ENCODE measurements around the gene SWI5.
A peak's percentile ranks its signal among the peaks of the same experiment; 100 is the strongest.

SWI5 gene

DNA sequence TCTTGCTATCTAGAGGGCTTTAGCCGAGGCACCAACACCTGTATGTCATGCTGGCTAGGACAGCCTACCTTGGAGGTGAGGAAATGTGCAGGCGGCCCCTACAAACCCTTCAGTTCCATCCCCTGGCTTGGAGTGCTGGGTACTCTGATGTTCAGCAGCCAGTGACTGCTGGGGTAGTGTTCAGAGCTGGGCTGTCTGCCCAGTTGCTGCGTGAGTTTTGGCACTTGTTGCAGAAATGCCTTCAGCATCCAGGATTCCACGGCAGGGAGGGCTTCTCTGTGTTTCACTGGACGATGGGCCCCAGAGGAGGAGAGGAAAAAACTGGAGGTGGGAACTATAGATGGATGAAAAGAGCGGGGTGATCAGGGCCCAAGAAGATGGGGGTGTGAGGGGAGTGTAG, 10.4 kb downstream of the SWI5 start:
- peaks cover 12 to 31% of the 10 kb centered on the region in 2 donors for H3K36me3 ChIP-seq (ENCODE audit: control insufficient read depth in 1 of 2, insufficient read depth in 2 of 2, low read length in 2 of 2)
- no peak overlapping the region for H3K4me3 ChIP-seq (ENCODE audit: low read depth in 1 of 2, low read length in 2 of 2)
- H3K4me1 ChIP-seq (ENCODE audit: control insufficient read depth in 1 of 2, insufficient read depth in 2 of 2, low read length in 2 of 2) = no peaks in the 10 kb centered on the region
- H3K27me3 ChIP-seq (ENCODE audit: low read depth, low read length) = no peaks in the 10 kb centered on the region
- no peaks in the 10 kb centered on the region for H3K9me3 ChIP-seq (ENCODE audit: control insufficient read depth in 1 of 2, low read length in 2 of 2)
- no peak overlapping the region for H3K27ac ChIP-seq (ENCODE audit: low read length)

DNA sequence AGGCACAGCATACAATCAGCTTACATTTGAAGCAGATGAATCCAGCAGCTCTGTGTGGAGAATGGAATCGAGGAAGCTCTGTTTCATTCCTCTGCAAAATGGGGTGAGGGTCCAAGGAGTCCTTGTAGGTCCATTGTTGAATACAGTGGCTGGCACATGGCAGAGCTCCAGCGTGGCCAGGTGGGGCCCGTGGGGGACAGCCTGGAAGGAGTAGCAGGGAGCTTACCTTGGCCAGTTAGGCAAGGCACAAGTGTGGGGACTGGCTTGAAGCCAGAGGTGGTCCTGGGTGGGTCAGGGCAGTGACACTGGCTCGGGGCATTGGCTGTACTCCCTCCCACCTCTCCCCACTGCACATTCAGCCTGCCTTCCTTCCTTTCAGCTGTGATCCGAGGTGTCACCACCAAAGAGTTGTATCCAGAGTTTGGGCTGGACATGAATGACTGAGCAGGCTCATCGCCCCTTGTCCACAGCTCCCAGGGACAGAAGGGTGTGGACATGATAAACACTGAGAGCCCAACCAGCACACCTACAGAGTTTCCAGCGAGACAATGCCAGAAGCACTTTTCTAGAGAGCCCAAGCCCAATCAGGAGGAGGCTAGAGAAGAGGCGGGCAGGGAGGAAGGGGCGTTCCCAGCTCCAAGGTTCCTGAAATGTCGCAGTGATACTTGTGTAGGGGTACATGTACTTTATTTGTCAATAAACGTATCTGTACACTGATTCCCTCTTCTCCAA, 12.4 kb downstream of the SWI5 start:
- no peak overlapping the region for H3K27ac ChIP-seq (ENCODE audit: low read length)
- H3K4me1 ChIP-seq (ENCODE audit: control insufficient read depth in 1 of 2, insufficient read depth in 2 of 2, low read length in 2 of 2) = no peaks in the 10 kb centered on the region
- H3K36me3 ChIP-seq (ENCODE audit: control insufficient read depth in 1 of 2, insufficient read depth in 2 of 2, low read length in 2 of 2) = peaks cover 12 to 35% of the 10 kb centered on the region in 2 donors
- no peaks in the 10 kb centered on the region for H3K27me3 ChIP-seq (ENCODE audit: low read depth, low read length)
- H3K4me3 ChIP-seq (ENCODE audit: low read depth in 1 of 2, low read length in 2 of 2) = no peak overlapping the region
- no peaks in the 10 kb centered on the region for H3K9me3 ChIP-seq (ENCODE audit: control insufficient read depth in 1 of 2, low read length in 2 of 2)

DNA sequence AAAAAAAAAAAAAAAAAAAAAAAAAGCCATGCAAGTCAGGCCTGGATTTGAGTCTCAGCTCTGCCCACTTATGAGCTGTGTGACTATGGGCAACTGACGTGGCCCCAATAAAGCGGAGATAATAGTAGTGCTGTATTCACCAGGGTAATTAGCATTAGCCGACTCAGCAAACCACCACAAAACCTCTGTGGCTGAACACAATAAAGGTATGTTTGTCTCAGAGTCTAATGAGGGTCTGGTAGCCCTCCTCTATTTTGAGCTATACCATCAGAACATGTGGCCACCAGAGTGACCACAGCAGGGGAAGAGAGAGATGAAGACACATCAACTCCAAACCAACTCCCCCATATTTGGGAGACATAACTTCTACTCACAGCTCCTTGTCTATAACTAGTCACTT, 15.9 kb downstream of the SWI5 start:
- no peaks in the 10 kb centered on the region for H3K27me3 ChIP-seq (ENCODE audit: low read depth, low read length)
- H3K4me3 ChIP-seq (ENCODE audit: low read depth in 1 of 2, low read length in 2 of 2) = no peak overlapping the region
- H3K4me1 ChIP-seq (ENCODE audit: control insufficient read depth in 1 of 2, insufficient read depth in 2 of 2, low read length in 2 of 2) = peaks cover 5 to 8% of the 10 kb centered on the region in 2 donors
- H3K27ac ChIP-seq (ENCODE audit: low read length) = no peak overlapping the region
- no peaks in the 10 kb centered on the region for H3K9me3 ChIP-seq (ENCODE audit: control insufficient read depth in 1 of 2, low read length in 2 of 2)
- H3K36me3 ChIP-seq (ENCODE audit: control insufficient read depth in 1 of 2, insufficient read depth in 2 of 2, low read length in 2 of 2) = peaks cover 3 to 18% of the 10 kb centered on the region in 2 donors

DNA sequence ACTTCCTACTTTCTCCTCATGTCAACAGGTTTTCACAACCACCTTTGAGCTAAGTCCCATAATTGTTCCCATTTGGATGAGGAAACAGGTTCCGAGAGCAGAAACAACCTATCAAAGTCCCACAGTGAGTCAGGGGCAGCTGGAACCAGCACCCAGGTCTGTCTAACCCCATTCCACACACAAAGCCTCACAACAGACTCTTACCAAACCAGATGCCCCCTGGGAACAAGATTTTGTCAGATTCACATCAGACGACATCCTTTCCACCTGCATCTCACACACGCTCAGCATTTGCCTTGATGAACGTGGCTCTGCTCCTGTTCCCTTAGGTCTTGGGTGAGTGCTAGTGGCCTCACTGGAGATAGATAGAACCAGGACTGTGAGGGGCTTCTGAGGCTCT, 17.0 kb downstream of the SWI5 start:
- H3K4me1 ChIP-seq (ENCODE audit: control insufficient read depth in 1 of 2, insufficient read depth in 2 of 2, low read length in 2 of 2) = peaks cover 5 to 8% of the 10 kb centered on the region in 2 donors
- H3K36me3 ChIP-seq (ENCODE audit: control insufficient read depth in 1 of 2, insufficient read depth in 2 of 2, low read length in 2 of 2) = peaks cover 2 to 14% of the 10 kb centered on the region in 2 donors
- H3K27ac ChIP-seq (ENCODE audit: low read length) = no peak overlapping the region
- H3K4me3 ChIP-seq (ENCODE audit: low read depth in 1 of 2, low read length in 2 of 2) = no peak overlapping the region
- no peaks in the 10 kb centered on the region for H3K27me3 ChIP-seq (ENCODE audit: low read depth, low read length)
- H3K9me3 ChIP-seq (ENCODE audit: control insufficient read depth in 1 of 2, low read length in 2 of 2) = no peaks in the 10 kb centered on the region

DNA sequence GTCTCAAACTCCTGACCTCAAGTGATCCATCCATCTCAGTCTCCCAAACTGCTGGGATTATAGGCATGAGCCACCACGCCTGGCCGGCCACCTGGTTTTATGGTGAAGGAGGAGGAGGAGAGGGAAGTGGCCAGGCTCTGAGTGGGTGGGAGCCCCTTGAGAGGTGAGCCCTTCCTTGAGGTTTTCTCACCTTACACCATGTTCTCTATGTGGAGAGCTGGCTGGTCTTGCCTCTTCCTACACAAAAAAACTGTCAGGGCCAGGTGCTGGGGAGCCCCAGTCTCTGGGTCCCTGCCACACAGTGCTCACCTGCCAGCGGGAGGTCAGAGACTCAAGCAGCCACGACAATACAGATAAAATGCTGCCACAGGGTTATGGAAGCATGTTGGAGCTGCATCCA, 18.1 kb downstream of the SWI5 start:
- no peak overlapping the region for H3K4me3 ChIP-seq (ENCODE audit: low read depth in 1 of 2, low read length in 2 of 2)
- peaks cover 5 to 8% of the 10 kb centered on the region in 2 donors for H3K4me1 ChIP-seq (ENCODE audit: control insufficient read depth in 1 of 2, insufficient read depth in 2 of 2, low read length in 2 of 2)
- H3K9me3 ChIP-seq (ENCODE audit: control insufficient read depth in 1 of 2, low read length in 2 of 2) = no peaks in the 10 kb centered on the region
- H3K36me3 ChIP-seq (ENCODE audit: control insufficient read depth in 1 of 2, insufficient read depth in 2 of 2, low read length in 2 of 2) = peaks cover 0 to 4% of the 10 kb centered on the region in 2 donors
- H3K27me3 ChIP-seq (ENCODE audit: low read depth, low read length) = no peaks in the 10 kb centered on the region
- no peak overlapping the region for H3K27ac ChIP-seq (ENCODE audit: low read length)

DNA sequence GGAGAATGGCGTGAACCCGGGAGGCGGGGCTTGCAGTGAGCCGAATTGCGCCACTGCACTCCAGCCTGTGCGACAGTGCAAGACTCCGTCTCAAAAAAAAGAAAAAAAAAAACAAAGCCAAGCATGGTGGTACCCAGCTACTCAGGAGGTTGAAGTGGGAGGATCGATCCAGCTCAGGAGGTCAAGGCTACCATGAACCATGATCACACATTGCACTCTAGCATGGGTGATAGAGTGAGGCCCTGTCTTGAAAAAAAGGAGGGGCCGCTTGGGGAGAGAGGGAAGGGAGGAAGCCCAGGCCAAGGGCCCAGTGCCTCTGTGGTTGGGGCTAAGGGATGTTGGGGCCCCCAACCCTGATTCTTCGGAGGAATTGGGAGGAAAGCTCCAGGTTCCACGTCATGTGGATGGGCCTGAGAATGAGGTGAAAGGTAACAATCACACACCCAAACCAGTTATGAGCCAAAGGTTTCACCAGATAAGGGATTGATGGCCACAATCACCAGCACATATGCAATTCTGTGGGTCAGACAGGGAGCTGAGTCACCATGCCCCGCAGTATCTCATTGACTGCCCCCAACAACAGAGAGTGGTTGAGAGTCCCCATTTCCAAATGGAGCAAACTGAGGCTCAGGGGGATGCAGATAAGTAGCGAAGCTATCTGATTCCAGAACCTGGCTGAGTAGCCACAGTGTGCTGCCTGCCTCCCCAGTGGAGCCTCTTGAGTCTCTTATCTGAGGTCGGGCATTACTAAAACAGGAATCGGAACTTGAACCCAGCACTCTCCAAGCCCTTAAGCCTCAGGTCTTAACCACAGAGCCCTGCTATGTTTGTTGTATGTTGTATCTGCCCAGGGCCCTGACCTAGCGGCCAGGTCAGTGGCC, 20.5 kb downstream of the SWI5 start:
- Histone ChIP-seq H3K4me1 (ENCODE audit: control insufficient read depth in 1 of 2, insufficient read depth in 2 of 2, low read length in 2 of 2) (peaks cover 5 to 8% of the 10 kb centered on the region in 2 donors), H3K36me3 (ENCODE audit: control insufficient read depth in 1 of 2, insufficient read depth in 2 of 2, low read length in 2 of 2) (peaks cover 0 to 4% of the 10 kb centered on the region in 2 donors), H3K4me3 (ENCODE audit: low read depth in 1 of 2, low read length in 2 of 2) (no peak overlapping the region), H3K27ac (ENCODE audit: low read length) (peak overlapping the region; percentile 2), H3K27me3 (ENCODE audit: low read depth, low read length) (no peaks in the 10 kb centered on the region), H3K9me3 (ENCODE audit: control insufficient read depth in 1 of 2, low read length in 2 of 2) (no peaks in the 10 kb centered on the region)

DNA sequence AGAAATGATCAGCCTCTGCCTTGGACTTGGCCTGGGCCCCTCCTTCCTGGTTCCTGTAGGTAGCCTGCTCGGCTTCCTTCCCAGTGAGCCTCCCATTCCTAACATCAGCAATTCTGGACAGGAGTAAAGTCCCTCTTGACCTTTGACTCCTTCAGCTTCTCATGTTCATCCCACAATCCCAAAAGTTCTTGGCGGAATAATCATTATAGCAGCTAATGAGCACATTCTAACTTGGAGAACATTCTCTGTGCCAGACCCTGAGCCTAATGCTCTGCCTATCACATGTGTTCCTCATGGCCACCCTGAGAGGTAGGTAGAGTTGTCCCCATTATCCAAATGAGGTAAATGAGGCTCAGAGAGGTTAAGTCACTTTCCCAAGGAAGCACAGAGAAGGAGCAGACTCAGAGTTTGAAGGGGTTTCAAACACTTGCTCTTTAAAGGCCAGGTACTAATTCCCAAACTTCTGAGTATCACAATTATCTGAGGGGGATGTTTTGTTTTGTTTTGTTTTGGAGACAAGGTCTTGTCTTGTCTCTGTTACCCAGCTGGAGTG, 21.2 kb downstream of the SWI5 start:
- Histone ChIP-seq H3K36me3 (ENCODE audit: control insufficient read depth in 1 of 2, insufficient read depth in 2 of 2, low read length in 2 of 2) (peaks cover 0 to 4% of the 10 kb centered on the region in 2 donors), H3K27ac (ENCODE audit: low read length) (peak overlapping the region; percentile 2), H3K27me3 (ENCODE audit: low read depth, low read length) (no peaks in the 10 kb centered on the region), H3K4me3 (ENCODE audit: low read depth in 1 of 2, low read length in 2 of 2) (no peak overlapping the region), H3K9me3 (ENCODE audit: control insufficient read depth in 1 of 2, low read length in 2 of 2) (no peaks in the 10 kb centered on the region), H3K4me1 (ENCODE audit: control insufficient read depth in 1 of 2, insufficient read depth in 2 of 2, low read length in 2 of 2) (peaks cover 5 to 8% of the 10 kb centered on the region in 2 donors)

DNA sequence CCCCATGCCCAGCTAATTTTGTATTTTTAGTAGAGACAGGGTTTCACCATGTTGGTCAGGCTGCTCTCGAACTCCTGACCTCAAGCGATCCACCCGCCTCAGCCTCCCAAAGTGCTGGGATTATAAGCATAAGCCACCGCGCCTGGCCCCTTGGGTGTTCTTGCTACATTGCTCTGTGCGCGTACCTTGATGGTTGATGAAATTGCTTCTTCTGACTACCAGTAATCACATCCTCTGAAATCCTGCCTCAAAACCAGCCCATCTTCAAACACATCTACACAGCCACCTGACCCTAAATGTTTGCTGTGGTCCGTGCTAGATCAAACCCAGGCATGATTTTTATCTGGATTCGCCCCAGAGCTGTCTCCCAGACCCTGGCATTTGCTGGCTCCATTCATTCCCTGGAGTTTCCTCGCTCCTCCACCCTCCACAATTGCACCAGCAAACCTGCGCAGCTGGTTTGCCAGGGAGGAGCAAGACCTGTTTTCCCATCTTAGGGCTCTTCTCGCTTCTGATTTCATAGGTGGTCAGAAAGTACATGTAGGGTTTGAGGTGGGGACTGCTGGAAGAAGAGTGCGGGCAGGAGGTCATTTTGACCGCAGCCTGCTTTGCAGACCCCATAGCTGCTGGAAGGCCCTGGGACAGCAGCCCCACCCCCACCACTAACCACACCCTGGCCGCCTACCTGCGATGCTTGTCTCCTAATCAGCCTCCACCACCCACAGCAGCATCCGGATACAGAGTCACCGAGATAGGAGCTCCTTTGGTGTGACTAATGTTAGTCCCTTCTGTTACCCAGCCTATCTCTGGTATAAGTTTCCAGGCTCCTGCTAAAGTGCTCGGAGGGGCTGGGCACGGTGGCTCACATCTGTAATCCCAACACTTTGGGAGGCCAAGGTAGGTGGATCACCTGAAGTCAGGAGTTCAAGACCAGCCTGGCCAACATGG, 22.7 kb downstream of the SWI5 start:
- Histone ChIP-seq H3K4me3 (ENCODE audit: low read depth in 1 of 2, low read length in 2 of 2) (no peak overlapping the region), H3K4me1 (ENCODE audit: control insufficient read depth in 1 of 2, insufficient read depth in 2 of 2, low read length in 2 of 2) (peaks cover 5 to 8% of the 10 kb centered on the region in 2 donors), H3K27me3 (ENCODE audit: low read depth, low read length) (no peaks in the 10 kb centered on the region), H3K9me3 (ENCODE audit: control insufficient read depth in 1 of 2, low read length in 2 of 2) (no peaks in the 10 kb centered on the region), H3K36me3 (ENCODE audit: control insufficient read depth in 1 of 2, insufficient read depth in 2 of 2, low read length in 2 of 2) (no peaks in the 10 kb centered on the region), H3K27ac (ENCODE audit: low read length) (no peak overlapping the region)

DNA sequence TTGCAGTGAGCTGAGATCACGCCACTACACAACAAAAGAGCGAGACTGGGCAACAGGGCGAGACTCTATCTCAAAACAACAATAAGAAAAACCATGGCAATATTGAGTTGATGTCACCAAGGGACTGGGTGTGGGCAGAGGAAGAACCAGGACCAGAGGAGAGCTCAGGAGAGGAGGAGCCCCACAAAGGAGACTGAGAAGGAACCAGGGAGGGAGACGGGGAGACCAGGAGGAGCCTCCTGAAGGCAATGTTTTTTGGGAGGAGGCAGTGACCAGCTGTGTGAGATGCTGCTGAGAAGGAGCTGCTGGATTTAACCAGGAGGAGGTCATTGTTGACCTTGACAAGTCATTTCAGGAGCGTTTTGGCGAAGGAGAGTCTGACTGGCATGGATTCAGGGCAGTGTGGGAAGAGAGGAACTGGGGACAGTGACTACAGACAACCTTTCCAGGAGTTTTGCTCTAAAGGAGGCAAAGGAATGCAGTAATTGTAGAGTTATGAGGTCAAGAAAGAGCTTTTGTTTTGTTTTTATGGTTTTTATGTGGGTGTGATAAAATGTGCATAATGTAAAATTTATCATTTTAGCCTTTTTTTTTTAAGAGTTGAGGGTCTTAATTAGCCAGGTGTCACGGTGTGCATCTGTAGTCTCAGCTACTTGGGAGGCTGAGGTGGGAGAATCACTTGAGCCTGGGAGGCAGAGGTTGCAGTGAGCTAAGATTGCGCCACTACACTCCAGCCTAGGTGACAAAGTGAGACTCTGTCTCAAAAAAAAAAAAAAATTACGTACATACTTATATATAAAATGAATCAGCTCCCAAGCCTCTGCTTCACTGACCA, 28.3 kb downstream of the SWI5 start:
- Histone ChIP-seq H3K9me3 (ENCODE audit: control insufficient read depth in 1 of 2, low read length in 2 of 2) (no peaks in the 10 kb centered on the region), H3K36me3 (ENCODE audit: control insufficient read depth in 1 of 2, insufficient read depth in 2 of 2, low read length in 2 of 2) (peaks cover 2 to 12% of the 10 kb centered on the region in 2 donors), H3K27ac (ENCODE audit: low read length) (no peak overlapping the region), H3K4me1 (ENCODE audit: control insufficient read depth in 1 of 2, insufficient read depth in 2 of 2, low read length in 2 of 2) (no peaks in the 10 kb centered on the region), H3K27me3 (ENCODE audit: low read depth, low read length) (no peaks in the 10 kb centered on the region), H3K4me3 (ENCODE audit: low read depth in 1 of 2, low read length in 2 of 2) (no peak overlapping the region)

DNA sequence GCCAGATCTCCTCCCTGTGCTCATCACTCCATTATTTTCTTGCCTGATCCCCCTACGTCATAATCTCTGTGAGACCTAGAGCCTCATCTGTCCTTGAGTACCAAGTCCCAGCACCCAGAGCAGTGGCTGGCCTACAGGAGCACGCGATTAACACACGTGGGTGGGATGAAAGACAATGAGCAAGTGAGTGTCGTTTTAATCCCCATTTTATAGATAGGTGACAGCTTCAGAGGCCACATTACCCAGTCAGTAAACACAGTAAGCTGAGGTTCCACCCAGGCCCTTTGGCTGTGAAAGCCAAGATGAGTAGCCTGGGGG, 28.9 kb downstream of the SWI5 start:
- Histone ChIP-seq H3K4me1 (ENCODE audit: control insufficient read depth in 1 of 2, insufficient read depth in 2 of 2, low read length in 2 of 2) (no peaks in the 10 kb centered on the region), H3K9me3 (ENCODE audit: control insufficient read depth in 1 of 2, low read length in 2 of 2) (no peaks in the 10 kb centered on the region), H3K4me3 (ENCODE audit: low read depth in 1 of 2, low read length in 2 of 2) (no peak overlapping the region), H3K27me3 (ENCODE audit: low read depth, low read length) (no peaks in the 10 kb centered on the region), H3K36me3 (ENCODE audit: control insufficient read depth in 1 of 2, insufficient read depth in 2 of 2, low read length in 2 of 2) (peaks cover 8 to 17% of the 10 kb centered on the region in 2 donors), H3K27ac (ENCODE audit: low read length) (no peak overlapping the region)
